Bronchial epithelial cell (primary cell): Measurements from ENCODE around the gene ANKAR. TPM values are rescaled to one million over a fixed set of nuclear protein-coding genes. Genes with fewer than 3 reads are reported as not detected.

ENCODE experiments used
- DNase-seq: peaks from one replicate; pipeline ENCODE4 v3.0.0-alpha.2; 2010; ENCODE audit warnings: low read depth
- FAIRE-seq: peaks from 2 replicates; lab custom pipeline; 2011; peaks lifted over from hg19 to GRCh38; lab: Jason Lieb, UNC
- H3K27me3 ChIP-seq: 2 replicates; pipeline ENCODE4 v1.5.1; 2011; ENCODE audit warnings: low read length; ENCODE audit not compliant: control insufficient read depth, insufficient read depth
- H3K36me3 ChIP-seq: 2 replicates; pipeline ENCODE4 v1.5.1; 2011; ENCODE audit warnings: low read length; ENCODE audit not compliant: control insufficient read depth, insufficient read depth
- H3K4me3 ChIP-seq: 2 replicates; pipeline ENCODE4 v1.5.1; 2011; ENCODE audit warnings: mild to moderate bottlenecking, low read depth, low read length, control low read depth
- total RNA-seq: library from RNA; depleted of rRNA; stranded (reverse); fragments of >200 nt; gene quantifications from 2 replicates; pipeline ENCODE4 v1.2.1, GENCODE V29; 2014
- TF ChIP-seq, protein P1 (sequence below): IDR thresholded peaks from 2 replicates; pipeline ENCODE4 v1.5.1; 2011; ENCODE audit warnings: mild to moderate bottlenecking, moderate library complexity, low read length, control low read depth, inconsistent platforms; ENCODE audit not compliant: insufficient read depth, severe bottlenecking

Gene ANKAR
- total RNA-seq, 1 donor from 2014 or later, result 2.1 TPM

DNA sequence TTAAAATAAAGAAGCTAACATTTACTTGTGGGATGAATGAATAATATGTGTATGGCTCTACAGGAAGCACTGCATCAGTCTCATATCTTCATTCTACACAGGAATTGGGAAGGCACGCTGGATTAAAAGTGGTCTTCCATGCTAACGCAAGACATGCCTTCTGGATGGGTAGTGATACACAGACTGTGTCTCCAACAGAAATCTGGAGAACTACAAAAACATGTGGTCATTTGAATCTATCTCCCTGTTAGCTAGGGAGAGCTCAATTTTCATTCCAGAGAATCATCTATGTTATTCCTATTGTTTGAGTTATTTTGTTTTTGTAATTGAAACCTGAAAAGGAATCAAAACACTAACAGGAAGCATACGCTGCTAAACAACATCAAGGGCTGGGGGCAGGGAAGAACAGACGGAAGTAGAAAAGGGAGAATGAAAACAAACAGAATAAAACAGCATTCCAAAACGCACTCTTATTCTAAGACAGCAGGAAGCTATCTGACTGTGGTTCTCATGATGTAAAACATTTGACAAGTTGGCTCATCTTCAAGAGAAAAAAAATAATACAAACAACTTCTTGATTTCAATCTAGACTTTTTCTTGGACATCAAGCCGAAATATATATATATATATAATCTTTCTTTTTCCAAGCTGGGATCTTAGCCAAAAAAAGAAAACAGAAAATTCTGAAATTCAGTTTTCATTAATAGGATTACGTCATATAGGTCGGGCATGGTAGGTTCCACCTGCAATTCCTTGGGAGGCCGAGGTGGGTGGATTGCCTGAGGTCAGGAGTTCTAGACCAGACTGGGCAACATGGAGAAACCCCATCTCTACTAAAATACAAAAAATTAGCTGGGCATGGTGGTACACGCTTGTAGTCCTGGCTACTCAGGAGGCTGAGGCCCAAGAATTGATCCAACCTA lies 44.7 kb upstream of the ANKAR start:
- no peak for FAIRE-seq
- H3K4me3 ChIP-seq, result no peak overlapping the region
- TF ChIP-seq, protein P1, sequence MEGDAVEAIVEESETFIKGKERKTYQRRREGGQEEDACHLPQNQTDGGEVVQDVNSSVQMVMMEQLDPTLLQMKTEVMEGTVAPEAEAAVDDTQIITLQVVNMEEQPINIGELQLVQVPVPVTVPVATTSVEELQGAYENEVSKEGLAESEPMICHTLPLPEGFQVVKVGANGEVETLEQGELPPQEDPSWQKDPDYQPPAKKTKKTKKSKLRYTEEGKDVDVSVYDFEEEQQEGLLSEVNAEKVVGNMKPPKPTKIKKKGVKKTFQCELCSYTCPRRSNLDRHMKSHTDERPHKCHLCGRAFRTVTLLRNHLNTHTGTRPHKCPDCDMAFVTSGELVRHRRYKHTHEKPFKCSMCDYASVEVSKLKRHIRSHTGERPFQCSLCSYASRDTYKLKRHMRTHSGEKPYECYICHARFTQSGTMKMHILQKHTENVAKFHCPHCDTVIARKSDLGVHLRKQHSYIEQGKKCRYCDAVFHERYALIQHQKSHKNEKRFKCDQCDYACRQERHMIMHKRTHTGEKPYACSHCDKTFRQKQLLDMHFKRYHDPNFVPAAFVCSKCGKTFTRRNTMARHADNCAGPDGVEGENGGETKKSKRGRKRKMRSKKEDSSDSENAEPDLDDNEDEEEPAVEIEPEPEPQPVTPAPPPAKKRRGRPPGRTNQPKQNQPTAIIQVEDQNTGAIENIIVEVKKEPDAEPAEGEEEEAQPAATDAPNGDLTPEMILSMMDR, result no peak
- no peaks in the 10 kb centered on the region for H3K36me3 ChIP-seq
- H3K27me3 ChIP-seq, result no peaks in the 10 kb centered on the region
- DNase-seq, result no peak

DNA sequence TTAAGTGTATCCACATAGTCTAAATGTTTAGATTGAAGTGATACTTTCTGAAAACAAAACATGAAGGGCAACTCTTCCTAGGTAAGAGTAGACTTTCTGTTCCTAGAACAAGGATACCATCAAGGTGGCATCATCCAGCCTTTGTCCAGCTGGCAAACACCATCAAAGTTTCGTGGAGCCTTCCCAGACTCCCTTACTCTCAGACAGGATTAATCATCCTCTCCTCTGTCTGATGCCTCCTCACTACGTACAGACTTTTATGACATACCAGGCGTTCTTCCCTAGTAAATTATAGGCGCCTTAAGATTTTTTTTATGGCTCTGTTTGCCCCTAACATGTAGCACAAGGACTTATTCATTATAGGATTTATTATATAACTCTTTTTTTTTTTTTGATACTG lies 42.6 kb upstream of the ANKAR start:
- Histone ChIP-seq H3K27me3 (no peaks in the 10 kb centered on the region), H3K36me3 (no peaks in the 10 kb centered on the region), H3K4me3 (no peak overlapping the region)
- DNase-seq (no peak), FAIRE-seq (no peak)
- TF ChIP-seq, protein P1, result no peak

DNA sequence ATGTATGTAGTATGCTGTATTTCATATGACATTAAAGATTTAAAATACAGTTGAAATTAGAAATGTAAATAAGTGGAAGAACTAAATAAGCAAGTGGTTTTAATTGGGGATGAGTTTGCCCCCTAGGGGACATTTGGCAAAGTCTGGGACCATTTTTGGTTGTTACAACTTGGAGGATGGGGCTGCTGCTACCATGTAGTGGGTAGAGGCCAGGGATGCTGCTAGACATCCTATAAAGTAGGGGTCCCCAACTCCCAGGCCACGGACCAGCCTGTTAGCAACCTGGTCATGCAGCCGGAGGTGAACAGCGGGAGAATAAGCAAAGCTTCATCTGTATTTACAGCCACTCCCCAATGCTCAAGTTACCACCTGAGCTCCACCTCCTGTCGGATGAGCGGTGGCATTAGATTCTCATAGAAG lies 41.1 kb upstream of the ANKAR start:
- TF ChIP-seq, protein P1, result peak; percentile 44
- DNase-seq (no peak), FAIRE-seq (no peak)
- no peak overlapping the region for H3K4me3 ChIP-seq
- H3K36me3 ChIP-seq, result no peaks in the 10 kb centered on the region
- H3K27me3 ChIP-seq, result no peaks in the 10 kb centered on the region

DNA sequence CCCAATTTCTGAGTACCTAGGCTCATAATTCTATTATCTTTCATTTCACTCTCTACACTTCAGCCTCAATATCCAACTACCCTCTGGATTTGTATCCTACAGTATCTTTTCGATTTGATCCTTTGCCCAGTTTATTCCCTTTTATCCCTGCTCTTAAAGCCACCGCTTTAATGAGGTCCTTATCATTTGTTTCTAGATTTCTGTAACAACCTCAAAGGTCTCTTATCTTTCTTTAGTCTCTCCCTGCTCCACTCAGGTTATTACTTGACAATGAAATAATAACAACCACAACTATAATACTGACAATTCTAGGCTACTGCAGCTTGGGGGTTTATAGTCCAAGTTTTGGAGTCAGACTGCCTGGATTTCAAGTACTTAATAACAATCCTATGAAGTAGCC lies 39.1 kb upstream of the ANKAR start:
- H3K4me3 ChIP-seq, result no peak overlapping the region
- no peaks in the 10 kb centered on the region for H3K36me3 ChIP-seq
- no peaks in the 10 kb centered on the region for H3K27me3 ChIP-seq
- TF ChIP-seq, protein P1, result no peak
- no peak for DNase-seq
- no peak for FAIRE-seq

DNA sequence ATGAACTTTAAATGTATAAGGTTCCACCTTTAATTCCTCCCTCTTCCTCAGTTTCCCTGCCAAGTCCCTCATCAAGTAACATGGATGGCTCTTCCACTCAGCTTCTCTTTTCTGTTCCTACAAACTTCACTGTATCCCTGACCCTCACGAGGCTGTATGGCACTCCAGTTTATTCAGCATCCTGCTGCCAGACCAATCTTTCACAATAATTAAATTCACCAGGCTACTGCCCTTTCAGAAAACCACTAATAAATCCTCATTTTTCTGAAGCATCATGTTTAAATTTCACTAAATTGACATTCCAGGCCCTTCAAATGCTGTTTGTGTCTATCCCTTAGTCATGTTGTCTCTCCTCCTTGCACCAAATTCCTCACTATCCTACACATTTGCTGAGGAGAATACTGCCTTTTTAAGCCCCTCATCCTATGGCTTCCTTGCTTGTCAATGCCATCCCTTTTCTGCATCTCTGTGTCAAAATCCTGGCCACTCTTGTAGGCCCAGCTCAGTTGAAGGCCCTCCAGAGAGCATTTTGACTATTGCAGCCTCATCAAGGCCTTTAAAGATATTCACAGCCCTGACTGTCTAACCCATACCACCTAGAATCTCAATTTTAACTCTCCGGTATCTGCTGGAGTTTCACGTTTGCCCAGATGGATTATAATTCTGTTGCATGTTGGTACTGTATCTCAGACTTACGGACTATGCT lies 36.0 kb upstream of the ANKAR start:
- TF ChIP-seq, protein P1, result no peak
- FAIRE-seq (peak; percentile 72), DNase-seq (no peak)

More for the DNA sequence above, 36.0 kb upstream of the ANKAR start:
- H3K27me3 ChIP-seq, result no peaks in the 10 kb centered on the region
- H3K36me3 ChIP-seq, result no peaks in the 10 kb centered on the region
- no peak overlapping the region for H3K4me3 ChIP-seq
